ENCODE measurements around the gene AFF1. TPM values are rescaled to one million over a fixed set of nuclear protein-coding genes. Genes with fewer than 3 reads are reported as not detected.
"Not testable (repeated sequence)": the region's sequence is repeated elsewhere in the genome, so short reads cannot be mapped to it uniquely, and the experiment has no call there.

AFF1 gene
- total RNA-seq, 2 donors from 2014 or later: 42.8 to 57.0 TPM

GRCh38 chr4:86993909-86994681 is 59.3 kb downstream of the AFF1 start:
- peak overlapping the region; percentile 52 to 87 (median 82) for H3K27ac ChIP-seq
- DNase-seq (peak; percentile 52 to 88 (median 72)), ATAC-seq (peak; percentile 90)
- TF ChIP-seq POLR2A (IDR thresholded peaks at IDR 0.05) (no peak), CTCF (IDR thresholded peaks at IDR 0.05) (no peak)
- no peaks in the 10 kb centered on the region for H3K9me3 ChIP-seq
- H3K27me3 ChIP-seq: no peaks in the 10 kb centered on the region
- H3K36me3 ChIP-seq (replicated peaks in 1 of 2; ENCODE audit: insufficient read depth in 1 of 2, low read depth in 2 of 2): no peaks in the 10 kb centered on the region
- WGBS, 2 donors: 31 to 32% methylated on average over 6 of the region's 6 CpGs
- intact Hi-C loops (cut with DNase I): loop anchor here (10.0 kb wide), 1 partner anchor 49 kb away; no protein-coding TSS in a partner anchor
- H3K4me3 ChIP-seq: no peak overlapping the region
- peaks cover 57% of the 10 kb centered on the region for H3K4me1 ChIP-seq

GRCh38 chr4:86994686-86995085 is 59.9 kb downstream of the AFF1 start:
- H3K4me3 ChIP-seq: no peak overlapping the region
- intact Hi-C loops (cut with DNase I): loop anchor here (10.0 kb wide), 1 partner anchor 50 kb away; no protein-coding TSS in a partner anchor
- ATAC-seq (no peak), DNase-seq (no peak)
- H3K27ac ChIP-seq: peak overlapping the region; percentile 52 to 87 (median 82)
- no peaks in the 10 kb centered on the region for H3K27me3 ChIP-seq
- WGBS, 2 donors: 42 to 53% methylated on average over 2 of the region's 2 CpGs
- TF ChIP-seq POLR2A (IDR thresholded peaks at IDR 0.05) (no peak), CTCF (IDR thresholded peaks at IDR 0.05) (no peak)
- H3K9me3 ChIP-seq: no peaks in the 10 kb centered on the region
- H3K4me1 ChIP-seq: peaks cover 63% of the 10 kb centered on the region
- no peaks in the 10 kb centered on the region for H3K36me3 ChIP-seq (replicated peaks in 1 of 2; ENCODE audit: insufficient read depth in 1 of 2, low read depth in 2 of 2)

- intact Hi-C loops (cut with DNase I): loop anchor here (10.0 kb wide), 1 partner anchor 52 kb away; no protein-coding TSS in a partner anchor
- H3K27me3 ChIP-seq; H3K36me3 ChIP-seq (replicated peaks in 1 of 2; ENCODE audit: insufficient read depth in 1 of 2, low read depth in 2 of 2); H3K9me3 ChIP-seq; ATAC-seq; DNase-seq; H3K27ac ChIP-seq; H3K4me3 ChIP-seq: not testable (repeated sequence)
- WGBS, 2 donors: 65 to 81% methylated on average over 3 of the region's 6 CpGs
- H3K4me1 ChIP-seq: peaks cover 65% of the 10 kb centered on the region
Measured at GRCh38 chr4:86996510-86996909, 61.7 kb downstream of the AFF1 start.

GRCh38 chr4:86999136-86999643 is 64.4 kb downstream of the AFF1 start:
- TF ChIP-seq CTCF (IDR thresholded peaks at IDR 0.05) (no peak), POLR2A (IDR thresholded peaks at IDR 0.05) (no peak)
- Histone ChIP-seq H3K4me3 (no peak overlapping the region), H3K27me3 (no peaks in the 10 kb centered on the region), H3K9me3 (no peaks in the 10 kb centered on the region), H3K27ac (peak overlapping the region in 2 of 4 donors; percentile 15 to 35), H3K4me1 (peaks cover 44% of the 10 kb centered on the region), H3K36me3 (replicated peaks in 1 of 2; ENCODE audit: insufficient read depth in 1 of 2, low read depth in 2 of 2) (no peaks in the 10 kb centered on the region)
- 19 to 32% methylated on average over 1 of the region's 1 CpG for WGBS, 2 donors
- ATAC-seq: no peak
- intact Hi-C loops (cut with DNase I): loop anchor here (10.0 kb wide), 1 partner anchor 54 kb away; no protein-coding TSS in a partner anchor
- no peak for DNase-seq

GRCh38 chr4:87002682-87003043 is 67.9 kb downstream of the AFF1 start:
- DNase-seq (no peak), ATAC-seq (no peak)
- H3K4me3 ChIP-seq: no peak overlapping the region
- H3K27me3 ChIP-seq: no peaks in the 10 kb centered on the region
- no peaks in the 10 kb centered on the region for H3K36me3 ChIP-seq (replicated peaks in 1 of 2; ENCODE audit: insufficient read depth in 1 of 2, low read depth in 2 of 2)
- TF ChIP-seq CTCF (IDR thresholded peaks at IDR 0.05): no peak
- no peak for TF ChIP-seq POLR2A (IDR thresholded peaks at IDR 0.05)
- H3K27ac ChIP-seq: no peak overlapping the region
- WGBS, 2 donors: 78 to 86% methylated on average over 6 of the region's 6 CpGs
- intact Hi-C loops (cut with DNase I): no loop called here
- no peaks in the 10 kb centered on the region for H3K9me3 ChIP-seq
- H3K4me1 ChIP-seq: peaks cover 42% of the 10 kb centered on the region
